DOHH2 (cell line): ENCODE measurements around the gene MEIS3.

ENCODE experiments used
- CTCF ChIP-seq: fragments of 200-600 bp; sonication (generic); IDR thresholded peaks from one replicate; pipeline ENCODE4 v1.5.1; 2014; ENCODE audit warnings: antibody characterized with exemption, mild to moderate bottlenecking, low read depth, low read length; ENCODE audit not compliant: poor library complexity, severe bottlenecking
- EZH2phosphoT487 ChIP-seq: fragments of 200-600 bp; sonication (generic); IDR thresholded peaks from 2 replicates; pipeline ENCODE4 v1.6.1; 2017; ENCODE audit warnings: borderline replicate concordance, mild to moderate bottlenecking, antibody characterized with exemption, low read length, moderate library complexity, mixed read lengths

DNA sequence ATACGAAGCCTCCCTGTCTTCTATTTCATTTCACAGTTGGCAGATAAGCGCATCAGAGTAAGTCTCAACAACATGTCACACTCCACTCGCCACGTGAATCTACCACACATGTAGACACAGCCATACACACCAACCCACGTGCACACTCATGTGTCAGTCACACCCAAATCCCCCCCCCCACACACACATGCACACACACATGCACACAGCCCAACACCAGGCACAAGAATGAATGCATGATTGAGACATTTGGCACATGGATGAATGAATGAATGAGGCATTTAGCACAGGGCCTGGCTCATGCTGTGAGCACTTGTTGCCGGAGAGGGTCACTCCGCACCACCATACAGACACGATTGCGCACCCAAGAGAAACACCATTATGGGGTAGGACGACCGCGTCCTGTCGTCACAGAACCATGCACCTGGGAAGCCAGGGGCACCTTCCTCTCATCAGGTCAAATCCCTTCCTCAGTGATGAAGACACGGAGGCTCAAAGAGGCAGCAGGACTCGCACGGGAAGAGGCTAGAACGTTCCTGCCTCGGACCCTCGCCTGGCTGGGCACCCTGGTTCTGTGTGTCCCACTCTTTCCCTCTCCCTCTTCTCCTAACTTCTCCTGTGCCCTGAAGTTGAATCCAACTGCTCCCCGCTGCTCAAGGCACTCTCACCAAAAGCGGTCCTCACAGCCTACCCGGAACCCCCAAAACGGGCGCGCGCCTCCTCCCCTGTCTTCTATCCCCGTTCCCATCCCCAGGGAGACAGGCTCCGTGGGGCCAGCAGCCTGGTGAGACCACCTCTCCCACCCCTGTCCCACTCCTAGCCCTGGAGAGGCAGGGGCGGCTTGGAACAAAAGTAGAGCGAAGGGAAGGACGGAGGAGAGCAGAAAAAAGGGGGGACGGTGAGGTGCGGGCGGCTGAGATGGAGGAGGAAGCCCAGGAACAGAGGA, 1.3 kb downstream of the MEIS3 start:
- TF ChIP-seq CTCF (no peak), EZH2phosphoT487 (no peak)
